ENCODE results near the gene ART5. TPM values are rescaled to one million over a fixed set of nuclear protein-coding genes. Genes with fewer than 3 reads are reported as not detected.
A peak's percentile ranks its signal among the peaks of the same experiment; 100 is the strongest.

The ART5 gene
- total RNA-seq (not detected), polyA plus RNA-seq (not detected)

- Histone ChIP-seq H3K9me3 (ENCODE audit: low read length) (no peaks in the 10 kb centered on the region), H3K27me3 (ENCODE audit: insufficient read depth, low read length, poor library complexity, severe bottlenecking) (peaks cover 4% of the 10 kb centered on the region), H3K36me3 (ENCODE audit: insufficient read depth, low read length) (no peaks in the 10 kb centered on the region), H3K27ac (ENCODE audit: low read depth, low read length) (peak within 1 kb of the TSS; percentile 47), H3K4me1 (ENCODE audit: insufficient read depth, low read length) (peaks cover 9% of the 10 kb centered on the region), H3K4me3 (ENCODE audit: low read length) (peak within 1 kb of the TSS; percentile 38)
- CTCF ChIA-PET, result no interaction called here
- H3K9me3 Mint-ChIP-seq, result no peaks in the 10 kb centered on the region
- peaks cover 35 to 60% of the 10 kb centered on the region in 2 donors for H3K27me3 Mint-ChIP-seq
- no peaks in the 10 kb centered on the region for H3K36me3 Mint-ChIP-seq
- DNase-seq, result no peak
- H3K4me3 Mint-ChIP-seq, result peak within 1 kb of the TSS; percentile 59 to 89 (median 79)
- POLR2A ChIA-PET, result no interaction called here
- H3K4me1 Mint-ChIP-seq, result peaks cover 7 to 18% (median 7%) of the 10 kb centered on the region in 3 donors
- peak within 1 kb of the TSS in 3 of 8 donors; percentile 13 to 92 (median 47) for H3K27ac Mint-ChIP-seq
These were observed at the start of gene ART5 for GRCh38 chr11:3641701-3642070. ART5 (minus strand) TSS chr11:3641992; CDS start chr11:3641862, 130 bp downstream.

- Mint-ChIP-seq H3K4me3 (no peak overlapping the region), H3K4me1 (peaks cover 0 to 7% (median 1%) of the 10 kb centered on the region in 3 donors), H3K27ac (peak overlapping the region in 1 of 8 donors; percentile 81), H3K9me3 (no peaks in the 10 kb centered on the region), H3K36me3 (peaks cover 5 to 84% (median 33%) of the 10 kb centered on the region in 3 donors), H3K27me3 (no peaks in the 10 kb centered on the region)
- DNase-seq, result no peak
- H3K4me3 ChIP-seq (ENCODE audit: low read length), result no peak overlapping the region
- H3K9me3 ChIP-seq (ENCODE audit: low read length), result no peaks in the 10 kb centered on the region
- H3K36me3 ChIP-seq (ENCODE audit: insufficient read depth, low read length), result peaks cover 60% of the 10 kb centered on the region
- POLR2A ChIA-PET, result no interaction called here
- H3K27ac ChIP-seq (ENCODE audit: low read depth, low read length), result no peak overlapping the region
- H3K27me3 ChIP-seq (ENCODE audit: insufficient read depth, low read length, poor library complexity, severe bottlenecking), result no peaks in the 10 kb centered on the region
- CTCF ChIA-PET, result no interaction called here
- H3K4me1 ChIP-seq (ENCODE audit: insufficient read depth, low read length), result no peaks in the 10 kb centered on the region
These were observed 45.0 kb upstream of the ART5 start for GRCh38 chr11:3686751-3687150.

- Mint-ChIP-seq H3K4me3 (no peak overlapping the region), H3K27me3 (no peaks in the 10 kb centered on the region), H3K27ac (peak overlapping the region in 1 of 8 donors; percentile 9), H3K36me3 (peaks cover 5 to 84% (median 34%) of the 10 kb centered on the region in 3 donors), H3K9me3 (no peaks in the 10 kb centered on the region), H3K4me1 (peaks cover 0 to 7% (median 1%) of the 10 kb centered on the region in 3 donors)
- ChIA-PET CTCF (no interaction called here), POLR2A (no interaction called here)
- H3K9me3 ChIP-seq (ENCODE audit: low read length), result no peaks in the 10 kb centered on the region
- no peak overlapping the region for H3K4me3 ChIP-seq (ENCODE audit: low read length)
- H3K4me1 ChIP-seq (ENCODE audit: insufficient read depth, low read length), result no peaks in the 10 kb centered on the region
- no peak overlapping the region for H3K27ac ChIP-seq (ENCODE audit: low read depth, low read length)
- DNase-seq, result no peak
- H3K36me3 ChIP-seq (ENCODE audit: insufficient read depth, low read length), result peaks cover 60% of the 10 kb centered on the region
- no peaks in the 10 kb centered on the region for H3K27me3 ChIP-seq (ENCODE audit: insufficient read depth, low read length, poor library complexity, severe bottlenecking)
These were observed 44.1 kb upstream of the ART5 start for GRCh38 chr11:3685923-3686322.

- peaks cover 5 to 89% (median 39%) of the 10 kb centered on the region in 3 donors for H3K36me3 Mint-ChIP-seq
- H3K4me1 Mint-ChIP-seq, result peaks cover 0 to 7% (median 1%) of the 10 kb centered on the region in 3 donors
- Histone ChIP-seq H3K9me3 (ENCODE audit: low read length) (no peaks in the 10 kb centered on the region), H3K4me3 (ENCODE audit: low read length) (no peak overlapping the region), H3K27me3 (ENCODE audit: insufficient read depth, low read length, poor library complexity, severe bottlenecking) (no peaks in the 10 kb centered on the region), H3K36me3 (ENCODE audit: insufficient read depth, low read length) (peaks cover 63% of the 10 kb centered on the region), H3K4me1 (ENCODE audit: insufficient read depth, low read length) (no peaks in the 10 kb centered on the region), H3K27ac (ENCODE audit: low read depth, low read length) (no peak overlapping the region)
- H3K4me3 Mint-ChIP-seq, result no peak overlapping the region
- H3K9me3 Mint-ChIP-seq, result no peaks in the 10 kb centered on the region
- ChIA-PET POLR2A (no interaction called here), CTCF (no interaction called here)
- no peak overlapping the region for H3K27ac Mint-ChIP-seq
- no peaks in the 10 kb centered on the region for H3K27me3 Mint-ChIP-seq
- DNase-seq, result no peak
These were observed 43.0 kb upstream of the ART5 start for GRCh38 chr11:3684819-3685172.

GRCh38 chr11:3684129-3684818 lies 42.5 kb upstream of the ART5 start:
- DNase-seq, result no peak
- H3K36me3 Mint-ChIP-seq, result peaks cover 5 to 90% (median 42%) of the 10 kb centered on the region in 3 donors
- Histone ChIP-seq H3K4me3 (ENCODE audit: low read length) (no peak overlapping the region), H3K4me1 (ENCODE audit: insufficient read depth, low read length) (no peaks in the 10 kb centered on the region), H3K27ac (ENCODE audit: low read depth, low read length) (no peak overlapping the region), H3K27me3 (ENCODE audit: insufficient read depth, low read length, poor library complexity, severe bottlenecking) (no peaks in the 10 kb centered on the region), H3K36me3 (ENCODE audit: insufficient read depth, low read length) (peaks cover 68% of the 10 kb centered on the region), H3K9me3 (ENCODE audit: low read length) (no peaks in the 10 kb centered on the region)
- no peak overlapping the region for H3K27ac Mint-ChIP-seq
- POLR2A ChIA-PET, result no interaction called here
- no peaks in the 10 kb centered on the region for H3K27me3 Mint-ChIP-seq
- CTCF ChIA-PET, result no interaction called here
- H3K4me1 Mint-ChIP-seq, result peaks cover 0 to 7% (median 1%) of the 10 kb centered on the region in 3 donors
- H3K4me3 Mint-ChIP-seq, result no peak overlapping the region
- H3K9me3 Mint-ChIP-seq, result no peaks in the 10 kb centered on the region

GRCh38 chr11:3683039-3683438 lies 41.2 kb upstream of the ART5 start:
- no peaks in the 10 kb centered on the region for H3K27me3 ChIP-seq (ENCODE audit: insufficient read depth, low read length, poor library complexity, severe bottlenecking)
- H3K36me3 Mint-ChIP-seq, result peaks cover 5 to 95% (median 48%) of the 10 kb centered on the region in 3 donors
- ChIA-PET CTCF (no interaction called here), POLR2A (no interaction called here)
- H3K4me1 ChIP-seq (ENCODE audit: insufficient read depth, low read length), result no peaks in the 10 kb centered on the region
- H3K4me1 Mint-ChIP-seq, result peaks cover 0 to 7% (median 1%) of the 10 kb centered on the region in 3 donors
- no peak for DNase-seq
- H3K4me3 ChIP-seq (ENCODE audit: low read length), result no peak overlapping the region
- H3K27ac ChIP-seq (ENCODE audit: low read depth, low read length), result no peak overlapping the region
- peak overlapping the region in 1 of 8 donors; percentile 41 for H3K27ac Mint-ChIP-seq
- H3K36me3 ChIP-seq (ENCODE audit: insufficient read depth, low read length), result peaks cover 77% of the 10 kb centered on the region
- no peak overlapping the region for H3K4me3 Mint-ChIP-seq
- H3K27me3 Mint-ChIP-seq, result peaks cover 0 to 1% of the 10 kb centered on the region in 2 donors
- no peaks in the 10 kb centered on the region for H3K9me3 Mint-ChIP-seq
- H3K9me3 ChIP-seq (ENCODE audit: low read length), result no peaks in the 10 kb centered on the region

- peaks cover 0 to 7% (median 1%) of the 10 kb centered on the region in 3 donors for H3K4me1 Mint-ChIP-seq
- H3K4me1 ChIP-seq (ENCODE audit: insufficient read depth, low read length), result no peaks in the 10 kb centered on the region
- no peak overlapping the region for H3K27ac Mint-ChIP-seq
- H3K4me3 ChIP-seq (ENCODE audit: low read length), result no peak overlapping the region
- DNase-seq, result no peak
- H3K27me3 ChIP-seq (ENCODE audit: insufficient read depth, low read length, poor library complexity, severe bottlenecking), result no peaks in the 10 kb centered on the region
- H3K9me3 ChIP-seq (ENCODE audit: low read length), result no peaks in the 10 kb centered on the region
- H3K36me3 Mint-ChIP-seq, result peaks cover 8 to 92% (median 45%) of the 10 kb centered on the region in 3 donors
- no peak overlapping the region for H3K27ac ChIP-seq (ENCODE audit: low read depth, low read length)
- peaks cover 80% of the 10 kb centered on the region for H3K36me3 ChIP-seq (ENCODE audit: insufficient read depth, low read length)
- peaks cover 0 to 1% of the 10 kb centered on the region in 2 donors for H3K27me3 Mint-ChIP-seq
- no peaks in the 10 kb centered on the region for H3K9me3 Mint-ChIP-seq
- ChIA-PET CTCF (interaction anchor here (0.7 kb wide), 1 partner anchor 129 kb away, joined by 3 read pairs; the partner anchor contains the start of gene PGAP2), POLR2A (no interaction called here)
- no peak overlapping the region for H3K4me3 Mint-ChIP-seq
These were observed 37.3 kb upstream of the ART5 start for GRCh38 chr11:3679077-3679476.

- H3K27ac ChIP-seq (ENCODE audit: low read depth, low read length), result no peak overlapping the region
- CTCF ChIA-PET, result no interaction called here
- no peaks in the 10 kb centered on the region for H3K9me3 ChIP-seq (ENCODE audit: low read length)
- peaks cover 6 to 95% (median 36%) of the 10 kb centered on the region in 3 donors for H3K36me3 Mint-ChIP-seq
- H3K36me3 ChIP-seq (ENCODE audit: insufficient read depth, low read length), result peaks cover 61% of the 10 kb centered on the region
- no peaks in the 10 kb centered on the region for H3K9me3 Mint-ChIP-seq
- POLR2A ChIA-PET, result no interaction called here
- H3K4me3 ChIP-seq (ENCODE audit: low read length), result no peak overlapping the region
- H3K27me3 Mint-ChIP-seq, result peaks cover 0 to 1% of the 10 kb centered on the region in 2 donors
- H3K4me3 Mint-ChIP-seq, result no peak overlapping the region
- H3K27ac Mint-ChIP-seq, result peak overlapping the region in 2 of 8 donors; percentile 14 to 83
- no peak for DNase-seq
- H3K4me1 Mint-ChIP-seq, result no peaks in the 10 kb centered on the region
- no peaks in the 10 kb centered on the region for H3K27me3 ChIP-seq (ENCODE audit: insufficient read depth, low read length, poor library complexity, severe bottlenecking)
- H3K4me1 ChIP-seq (ENCODE audit: insufficient read depth, low read length), result no peaks in the 10 kb centered on the region
These were observed 34.2 kb upstream of the ART5 start for GRCh38 chr11:3675971-3676370.

Measured in CD8-positive, alpha-beta memory T cell (primary cell).